Neuronal stem cell (in vitro differentiated cells): ENCODE results near the gene SFXN2.

Experiments
- DNase-seq: peaks from one replicate; pipeline ENCODE4 v3.0.0-alpha.2; 2013; ENCODE audit warnings: low spot score
- H2AFZ ChIP-seq: one replicate; pipeline ENCODE4 v1.6.1; 2013; ENCODE audit warnings: mild to moderate bottlenecking, low read length, inconsistent platforms
- H2AK5ac ChIP-seq: 2 replicates; pipeline ENCODE4 v1.6.1; 2013; ENCODE audit warnings: low read depth, mild to moderate bottlenecking, inconsistent platforms, low read length, moderate library complexity, mixed read lengths
- H2BK120ac ChIP-seq: 2 replicates; pipeline ENCODE4 v1.6.1; 2013; ENCODE audit warnings: low read depth, mild to moderate bottlenecking, inconsistent platforms, low read length, moderate library complexity, mixed read lengths
- H2BK12ac ChIP-seq: one replicate; pipeline ENCODE4 v1.6.1; 2013; ENCODE audit warnings: low read length, inconsistent platforms
- H2BK15ac ChIP-seq: 2 replicates; pipeline ENCODE4 v1.6.1; 2013; ENCODE audit warnings: mild to moderate bottlenecking, low read length, inconsistent platforms, mixed read lengths
- H2BK5ac ChIP-seq: one replicate; pipeline ENCODE4 v1.6.1; 2013; ENCODE audit warnings: inconsistent platforms, mild to moderate bottlenecking, low read length, moderate library complexity
- H3K14ac ChIP-seq: one replicate; pipeline ENCODE4 v1.6.1; 2013; ENCODE audit warnings: low read length, inconsistent platforms
- H3K18ac ChIP-seq: 2 replicates; pipeline ENCODE4 v1.6.1; 2013; ENCODE audit warnings: low read length, inconsistent platforms
- H3K23ac ChIP-seq: 2 replicates; pipeline ENCODE4 v1.6.1; 2013; ENCODE audit warnings: low read depth, mild to moderate bottlenecking, mixed read lengths, low read length, inconsistent platforms; ENCODE audit not compliant: poor library complexity
- H3K27ac ChIP-seq: replicated peaks from 3 replicates; pipeline ENCODE4 v1.5.1; 2013; ENCODE audit warnings: low read length, inconsistent platforms
- H3K27me3 ChIP-seq, 3 experiments: 2 replicates each; pipeline ENCODE4 v1.6.1; 2013; ENCODE audit warnings: low read length in 3 of 3, mild to moderate bottlenecking in 2 of 3, inconsistent platforms in 1 of 3, low read depth in 1 of 3, mixed read lengths in 1 of 3, moderate library complexity in 1 of 3; ENCODE audit not compliant: control insufficient read depth in 3 of 3, insufficient read depth in 3 of 3
- H3K36me3 ChIP-seq, 2 donors: replicated peaks in 1 of 2; 2 replicates each; pipeline ENCODE4 v1.6.1; 2013; ENCODE audit warnings: low read length in 2 of 2; ENCODE audit not compliant: control insufficient read depth in 2 of 2, insufficient read depth in 2 of 2
- H3K4ac ChIP-seq: 2 replicates; pipeline ENCODE4 v1.6.1; 2013; ENCODE audit warnings: inconsistent platforms, mild to moderate bottlenecking, low read length, moderate library complexity
- H3K4me1 ChIP-seq, 2 donors: 1 replicate in 1 of 2; 2 replicates in 1 of 2; pipeline ENCODE4 v1.6.1; 2013; ENCODE audit warnings: low read length in 2 of 2, low read depth in 1 of 2; ENCODE audit not compliant: control insufficient read depth in 2 of 2, insufficient read depth in 1 of 2
- H3K4me2 ChIP-seq: one replicate; pipeline ENCODE4 v1.6.1; 2013; ENCODE audit warnings: mild to moderate bottlenecking, low read length, inconsistent platforms; ENCODE audit not compliant: insufficient read depth, poor library complexity, severe bottlenecking
- H3K4me3 ChIP-seq, 2 donors: 2 replicates each; pipeline ENCODE4 v1.5.1; 2013; ENCODE audit warnings: low read length in 2 of 2, mild to moderate bottlenecking in 2 of 2, inconsistent platforms in 1 of 2, moderate library complexity in 1 of 2
- H3K79me1 ChIP-seq: one replicate; pipeline ENCODE4 v1.6.1; 2013; ENCODE audit warnings: low read depth, mild to moderate bottlenecking, inconsistent platforms, low read length, moderate library complexity
- H3K9ac ChIP-seq: one replicate; pipeline ENCODE4 v1.6.1; 2013; ENCODE audit warnings: mild to moderate bottlenecking, low read depth, low read length, inconsistent platforms; ENCODE audit not compliant: poor library complexity
- H3K9me3 ChIP-seq, 2 donors: replicated peaks in 1 of 2; 2 replicates each; pipeline versions ENCODE3 to v1.6.1; 2013; ENCODE audit warnings: low read length in 2 of 2, mild to moderate bottlenecking in 2 of 2, inconsistent platforms in 1 of 2, low read depth in 1 of 2, mixed read lengths in 1 of 2, moderate library complexity in 1 of 2; ENCODE audit not compliant: control insufficient read depth in 2 of 2, insufficient read depth in 1 of 2
- H4K8ac ChIP-seq: one replicate; pipeline ENCODE4 v1.6.1; 2013; ENCODE audit warnings: low read depth, mild to moderate bottlenecking, inconsistent platforms, low read length, moderate library complexity
- H4K91ac ChIP-seq: one replicate; pipeline ENCODE4 v1.6.1; 2013; ENCODE audit warnings: low read length, low read depth, mild to moderate bottlenecking, inconsistent platforms; ENCODE audit not compliant: poor library complexity
- WGBS, 2 donors: extraction: QIAGEN DNeasy Blood & Tissue Kit; methylation state at CpG; one replicate each; pipeline ENCODE4 v1.1.7; 2013; ENCODE audit warnings: missing lambda C conversion rate in 2 of 2, mixed read lengths in 1 of 2; ENCODE audit not compliant: insufficient read length in 2 of 2, insufficient replicate concordance in 1 of 2; ENCODE audit errors: extremely low coverage in 2 of 2; 5-methylcytosine and 5-hydroxymethylcytosine counted together

SFXN2 gene

DNA sequence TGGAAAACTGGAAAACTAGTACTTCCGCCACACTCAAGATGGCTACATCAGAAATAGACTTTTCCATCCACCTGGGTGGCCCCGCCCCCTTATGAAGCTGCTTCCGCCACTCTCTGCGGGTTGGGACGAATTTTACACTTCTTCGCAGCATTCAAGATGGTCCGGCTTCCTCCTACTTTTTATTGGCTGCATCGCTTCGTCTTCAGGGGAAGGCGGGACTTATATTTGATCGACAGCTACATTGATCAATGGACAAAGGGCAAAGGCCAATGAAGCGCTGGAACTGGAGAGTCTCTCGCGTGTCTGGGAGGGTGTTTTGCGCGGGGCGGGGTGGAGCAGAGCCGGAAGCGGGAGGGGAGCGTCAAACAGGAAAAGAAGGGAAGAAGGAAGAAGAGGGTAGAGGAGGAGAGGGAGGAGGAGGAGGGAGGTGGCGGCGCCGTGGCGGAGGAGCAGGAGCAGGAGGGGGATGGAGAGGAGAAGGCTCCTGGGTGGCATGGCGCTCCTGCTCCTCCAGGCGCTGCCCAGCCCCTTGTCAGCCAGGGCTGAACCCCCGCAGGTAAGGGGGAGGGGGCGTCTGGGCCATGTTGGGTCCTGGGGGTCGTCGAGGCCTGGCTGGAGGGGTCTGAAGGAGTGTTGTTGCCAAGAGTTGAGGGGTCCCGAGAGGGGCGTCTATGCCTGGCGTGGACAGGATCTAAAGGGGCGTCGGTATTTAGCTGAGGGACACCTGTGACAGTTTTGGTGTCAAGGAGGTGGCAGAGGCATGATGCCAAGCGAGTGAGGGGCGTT is 29.3 kb downstream of the SFXN2 start, which contains the start of gene WBP1L:
TSS of gene WBP1L (plus strand) at position 361 of the 786 bp plus-strand sequence. CDS start at position 467, 106 bp downstream.
- H3K79me1 ChIP-seq = peaks cover 5% of the 10 kb centered on the region
- H3K9ac ChIP-seq = peak within 1 kb of the TSS; percentile 96
- peak; percentile 98 for DNase-seq
- no CpG with 5 or more reads among the region's 37 CpGs for WGBS, 2 donors
- no peak within 1 kb of the TSS for H2BK120ac ChIP-seq
- H3K4me1 ChIP-seq = peaks cover 6% of the 10 kb centered on the region in 2 donors
- H2BK12ac ChIP-seq = no peak within 1 kb of the TSS
- peak within 1 kb of the TSS; percentile 83 for H2AK5ac ChIP-seq
- H3K4me3 ChIP-seq = peak within 1 kb of the TSS; percentile 82 to 98
- no peak within 1 kb of the TSS for H4K8ac ChIP-seq
- no peak within 1 kb of the TSS for H2BK15ac ChIP-seq
- H3K27ac ChIP-seq = no peak within 1 kb of the TSS
- no peaks in the 10 kb centered on the region for H3K27me3 ChIP-seq
- peak within 1 kb of the TSS; percentile 32 for H2BK5ac ChIP-seq
- no peak within 1 kb of the TSS for H3K4ac ChIP-seq
- peak within 1 kb of the TSS; percentile 80 for H3K18ac ChIP-seq
- H3K9me3 ChIP-seq = no peaks in the 10 kb centered on the region
- peak within 1 kb of the TSS; percentile 83 for H3K23ac ChIP-seq
- H3K4me2 ChIP-seq = peak within 1 kb of the TSS; percentile 73
- H4K91ac ChIP-seq = no peak within 1 kb of the TSS
- peak within 1 kb of the TSS; percentile 79 for H2AFZ ChIP-seq
- peak within 1 kb of the TSS; percentile 9 for H3K14ac ChIP-seq
- H3K36me3 ChIP-seq = peaks cover 0 to 6% of the 10 kb centered on the region in 2 donors

- peak overlapping the region; percentile 96 for H3K9ac ChIP-seq
- peak overlapping the region; percentile 79 for H2AFZ ChIP-seq
- DNase-seq = no peak
- peak overlapping the region; percentile 82 to 98 for H3K4me3 ChIP-seq
- peak overlapping the region; percentile 73 for H3K4me2 ChIP-seq
- peaks cover 6% of the 10 kb centered on the region in 2 donors for H3K4me1 ChIP-seq
- no peak overlapping the region for H3K4ac ChIP-seq
- no peaks in the 10 kb centered on the region for H3K9me3 ChIP-seq
- H4K91ac ChIP-seq = no peak overlapping the region
- peaks cover 5% of the 10 kb centered on the region for H3K79me1 ChIP-seq
- H3K36me3 ChIP-seq = no peaks in the 10 kb centered on the region
- H2BK5ac ChIP-seq = peak overlapping the region; percentile 32
- no peak overlapping the region for H2BK120ac ChIP-seq
- H3K27ac ChIP-seq = no peak overlapping the region
- H3K27me3 ChIP-seq = no peaks in the 10 kb centered on the region
- no CpG with 5 or more reads among the region's 9 CpGs for WGBS, 2 donors
- no peak overlapping the region for H2BK12ac ChIP-seq
- H4K8ac ChIP-seq = no peak overlapping the region
- H3K18ac ChIP-seq = peak overlapping the region; percentile 80
- H2BK15ac ChIP-seq = no peak overlapping the region
- H3K23ac ChIP-seq = peak overlapping the region; percentile 83
- H3K14ac ChIP-seq = peak overlapping the region; percentile 9
- peak overlapping the region; percentile 83 for H2AK5ac ChIP-seq
Observed at GRCh38 chr10:102744374-102745051, 30.1 kb downstream of the SFXN2 start.

DNA sequence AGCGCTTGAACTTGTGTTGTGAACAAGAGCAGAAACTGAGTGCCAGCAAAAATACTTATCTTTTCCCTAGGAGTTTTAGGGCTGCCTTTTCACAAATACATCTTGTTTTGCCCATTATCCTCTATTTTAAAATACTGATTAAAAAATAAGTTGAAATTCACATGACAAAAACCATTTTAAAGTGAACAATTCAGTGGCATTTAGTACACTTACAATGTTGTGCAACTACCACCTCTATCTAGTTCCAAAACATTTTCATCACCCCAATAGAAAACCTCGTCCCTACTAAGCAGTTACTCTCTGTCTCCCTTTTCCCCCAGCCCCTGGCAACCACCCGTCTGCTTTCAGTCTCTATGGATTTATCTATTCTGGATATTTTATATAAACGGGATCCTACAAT is 30.7 kb downstream of the SFXN2 start:
- Histone ChIP-seq H3K23ac (no peak overlapping the region), H2AK5ac (no peak overlapping the region), H4K91ac (no peak overlapping the region), H3K18ac (no peak overlapping the region), H3K4me3 (peak overlapping the region in 1 of 2 donors; percentile 82), H3K9ac (no peak overlapping the region), H3K79me1 (peaks cover 5% of the 10 kb centered on the region), H2BK120ac (no peak overlapping the region), H3K4me1 (peaks cover 6% of the 10 kb centered on the region in 2 donors), H3K4me2 (no peak overlapping the region), H2BK15ac (no peak overlapping the region), H3K27ac (no peak overlapping the region), H2BK5ac (no peak overlapping the region), H4K8ac (no peak overlapping the region), H3K27me3 (no peaks in the 10 kb centered on the region), H2BK12ac (no peak overlapping the region), H3K14ac (no peak overlapping the region), H2AFZ (no peak overlapping the region), H3K4ac (no peak overlapping the region), H3K9me3 (no peaks in the 10 kb centered on the region), H3K36me3 (no peaks in the 10 kb centered on the region)
- WGBS, 2 donors = no CpG with 5 or more reads among the region's 4 CpGs
- no peak for DNase-seq
